ENCODE results near the gene TTC28.
"Not testable (repeated sequence)": the region's sequence is repeated elsewhere in the genome, so short reads cannot be mapped to it uniquely, and the experiment has no call there.

TTC28 gene

DNA sequence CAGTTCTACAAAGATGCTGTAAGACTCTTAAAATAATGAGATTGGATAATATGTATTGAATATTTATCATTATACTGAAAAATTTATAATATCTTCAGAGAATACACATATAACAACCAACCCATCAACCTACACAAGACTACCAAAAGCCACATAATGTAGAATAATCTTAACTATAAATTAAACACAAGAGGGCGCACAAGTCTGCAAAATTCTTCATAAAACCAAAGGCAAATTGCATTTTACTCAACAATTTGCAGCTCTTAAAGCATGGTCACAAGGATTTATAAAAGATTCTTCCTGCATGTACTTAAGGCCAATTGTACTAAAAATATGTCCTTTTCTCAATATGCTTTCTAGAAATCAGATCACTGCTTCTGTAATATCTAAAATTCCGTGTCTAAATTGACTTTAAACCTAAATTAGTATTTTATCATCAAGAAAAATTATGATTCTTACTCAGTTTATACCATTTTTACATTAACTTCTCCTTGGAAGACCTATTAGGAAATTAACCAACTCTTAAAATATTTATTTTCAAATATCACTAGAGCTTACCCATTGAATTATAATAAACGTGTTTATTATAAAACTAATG, 79.0 kb downstream of the TTC28 start:
- DNase-seq = no peak

DNA sequence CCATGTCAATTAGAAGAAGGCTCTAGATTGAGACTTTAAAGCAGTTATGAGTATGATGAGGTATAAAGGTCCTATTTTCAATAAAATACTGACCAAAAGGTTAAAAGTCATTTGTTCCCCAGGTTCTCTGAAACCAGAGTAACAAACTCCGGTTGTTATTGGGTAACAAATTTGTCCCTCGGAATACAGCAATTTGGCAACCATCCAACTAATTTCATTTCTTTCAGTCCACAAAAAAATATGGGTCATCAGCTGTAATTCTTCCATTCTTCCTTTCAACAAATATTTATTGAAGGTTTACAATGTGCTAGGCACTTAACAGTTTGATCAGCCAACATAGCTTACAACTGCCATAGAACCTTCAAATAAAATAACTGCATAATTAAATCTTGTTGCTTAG, 79.9 kb downstream of the TTC28 start:
- DNase-seq = no peak

DNA sequence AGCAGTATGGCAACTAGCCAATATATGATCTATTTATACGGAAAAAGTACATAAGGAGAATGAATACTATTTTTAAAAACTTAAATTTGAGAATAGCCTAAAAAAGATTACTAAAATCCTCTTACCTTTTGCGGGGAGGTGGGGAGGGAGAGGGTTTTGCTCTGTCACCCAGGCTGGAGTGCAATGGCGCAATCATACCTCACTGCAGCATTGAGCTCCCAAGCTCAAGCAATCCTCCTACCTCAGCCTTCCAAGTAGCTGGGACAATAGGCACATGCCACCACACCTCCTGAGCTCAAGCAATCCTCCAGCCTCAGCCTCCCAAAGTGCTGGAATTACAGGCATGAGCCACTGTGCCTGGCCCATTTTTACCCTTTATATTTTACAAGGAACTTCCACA, 82.0 kb downstream of the TTC28 start:
- no peak for DNase-seq

DNA sequence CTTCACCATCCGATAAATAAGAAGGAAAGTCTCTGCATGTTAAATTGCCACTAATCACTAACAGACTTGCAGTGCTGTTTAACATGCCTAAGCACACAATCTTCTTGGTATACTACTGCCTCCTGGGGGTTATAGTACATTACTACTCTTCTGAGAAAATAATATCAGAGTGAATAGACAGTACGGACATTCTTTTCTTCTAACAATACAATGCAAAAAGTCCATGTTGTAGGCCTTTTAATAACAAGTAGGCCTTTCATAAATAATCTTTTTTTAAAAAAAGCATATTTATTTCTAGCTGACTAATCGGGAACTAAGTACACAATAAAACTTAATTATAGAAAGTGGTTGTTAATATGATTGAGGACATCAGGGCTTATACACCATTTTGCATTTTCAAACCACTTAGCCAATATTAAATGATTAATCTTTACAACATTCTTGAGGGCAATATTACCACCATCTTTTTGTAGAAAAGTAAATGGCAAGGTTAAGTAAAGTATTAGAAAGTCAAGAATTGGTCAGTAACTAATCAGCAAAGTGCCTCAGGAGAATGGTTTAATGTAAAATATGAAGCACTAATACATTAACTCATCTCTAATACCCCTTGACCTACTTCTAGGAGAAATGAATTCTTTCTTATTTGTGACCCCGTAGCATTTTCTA, 84.7 kb downstream of the TTC28 start:
- DNase-seq = no peak

DNA sequence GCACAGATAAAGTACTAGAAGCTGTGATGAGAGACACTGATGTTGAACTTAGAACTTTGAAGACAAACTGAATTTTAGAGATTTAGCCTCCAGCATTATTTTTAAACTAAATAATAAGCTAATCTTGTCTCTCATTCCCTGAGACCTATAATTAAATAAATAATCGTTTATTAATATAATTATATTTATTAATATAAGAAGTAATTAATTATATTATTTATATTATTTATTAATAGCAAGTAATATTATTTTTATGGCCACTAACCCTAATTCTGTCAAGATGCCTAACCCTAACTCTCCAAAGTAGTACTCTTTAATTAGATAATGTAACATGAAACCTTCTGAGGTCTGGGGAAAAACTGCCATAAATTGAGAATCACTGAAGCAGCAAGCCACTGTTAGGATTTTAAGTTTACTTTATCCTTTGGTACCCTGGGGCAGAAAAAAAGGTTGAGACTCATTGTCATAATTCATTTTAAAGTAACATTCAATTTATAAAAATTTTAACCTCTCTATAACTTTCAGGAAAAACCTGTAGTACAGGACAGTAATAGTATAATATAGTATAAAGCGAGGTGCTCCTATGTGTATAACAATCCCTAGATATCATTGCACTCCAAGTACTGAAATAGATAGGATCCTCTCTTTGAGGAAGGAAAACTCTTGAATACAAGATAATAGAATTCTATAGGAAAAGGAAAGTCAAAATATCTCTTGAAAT, 85.4 kb downstream of the TTC28 start:
- DNase-seq = no peak

DNA sequence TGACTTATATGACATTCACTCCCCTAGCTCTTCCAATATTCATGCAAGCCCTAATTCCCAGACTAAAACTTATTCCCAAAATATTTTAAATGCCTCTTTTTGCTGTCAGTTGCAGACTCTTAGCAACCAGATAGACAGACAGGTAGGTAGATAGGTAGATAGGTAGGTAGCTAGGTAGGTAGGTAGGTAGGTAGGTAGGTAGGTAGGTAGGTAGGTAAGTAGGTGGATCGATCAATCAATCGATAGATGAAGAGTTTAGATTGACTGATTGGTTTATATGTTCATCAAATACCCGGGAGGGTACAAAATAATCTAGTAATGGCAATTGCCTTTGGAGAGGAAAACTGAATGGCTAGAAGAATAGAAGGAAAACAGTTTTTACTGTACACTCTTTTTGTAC, 86.3 kb downstream of the TTC28 start:
- DNase-seq = no peak

DNA sequence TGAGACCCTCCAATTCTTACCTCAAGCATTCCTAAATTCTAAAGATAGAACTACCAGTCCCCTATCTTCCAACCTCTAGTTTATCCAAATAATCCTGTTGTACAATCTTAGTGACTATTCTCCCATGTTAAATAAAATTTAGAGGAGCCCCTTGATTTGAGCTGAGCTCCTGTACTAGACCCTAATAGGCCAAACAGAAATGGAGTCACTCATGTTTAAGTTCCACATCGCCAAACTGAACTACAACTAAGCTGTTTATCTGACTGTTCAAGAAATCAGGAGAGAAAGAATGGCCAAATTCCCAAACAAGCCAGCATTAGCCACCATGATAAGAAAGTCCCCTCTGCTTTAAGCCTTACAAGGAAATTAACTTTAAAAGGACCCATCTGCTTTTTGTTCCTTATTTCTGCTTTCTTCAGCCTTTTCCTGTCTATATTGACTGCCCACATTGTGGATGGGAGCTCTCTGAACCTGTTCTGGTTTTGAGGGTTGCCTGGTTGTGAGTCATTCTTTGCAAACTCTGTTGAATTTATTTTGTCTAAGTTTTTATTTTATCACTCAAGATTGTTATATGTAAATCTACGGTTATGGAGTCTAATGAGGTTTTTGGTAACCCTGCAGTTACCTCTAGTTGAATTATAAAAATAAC, 90.4 kb downstream of the TTC28 start:
- no peak for DNase-seq

DNA sequence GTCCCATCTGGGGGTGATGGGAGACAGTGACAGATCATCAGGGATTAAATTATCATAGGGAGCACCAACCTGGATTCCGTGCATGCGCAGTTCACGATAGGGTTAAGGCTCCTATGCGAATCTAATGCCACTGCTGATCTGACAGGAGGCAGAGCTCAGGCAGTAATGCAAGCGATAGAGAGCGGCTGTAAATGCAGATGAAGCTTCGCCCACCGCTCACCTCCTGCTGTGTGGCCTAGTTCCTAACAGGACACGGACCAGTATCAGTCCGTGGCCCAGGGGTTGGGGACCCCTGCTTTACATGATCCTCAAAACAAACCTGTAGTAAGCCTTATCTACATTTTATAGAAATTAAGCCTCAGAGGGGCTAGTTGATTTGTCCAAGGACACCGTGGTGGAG, 94.3 kb downstream of the TTC28 start:
- no peak for DNase-seq

DNA sequence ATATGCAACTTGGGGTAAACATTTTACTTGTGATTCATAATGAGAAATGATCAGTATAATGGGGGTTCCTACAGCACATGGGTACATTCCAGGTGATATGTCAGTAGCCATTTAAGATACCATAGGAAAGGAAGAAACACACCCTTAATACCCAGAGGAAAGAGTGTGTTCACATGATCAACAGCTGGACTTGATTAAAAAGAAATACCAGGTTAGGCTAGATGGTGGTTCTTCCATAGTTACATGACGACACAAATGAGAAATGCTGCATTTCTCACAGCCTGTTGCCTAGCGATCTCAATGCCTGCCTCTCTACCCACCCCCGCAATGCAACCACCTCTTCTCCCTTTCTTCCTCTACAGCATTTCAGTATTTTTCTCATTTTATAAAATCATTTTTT, 96.8 kb downstream of the TTC28 start:
- DNase-seq = no peak

GRCh38 chr22:28581016-28581415, 98.6 kb downstream of the TTC28 start:
- no peak for DNase-seq

DNA sequence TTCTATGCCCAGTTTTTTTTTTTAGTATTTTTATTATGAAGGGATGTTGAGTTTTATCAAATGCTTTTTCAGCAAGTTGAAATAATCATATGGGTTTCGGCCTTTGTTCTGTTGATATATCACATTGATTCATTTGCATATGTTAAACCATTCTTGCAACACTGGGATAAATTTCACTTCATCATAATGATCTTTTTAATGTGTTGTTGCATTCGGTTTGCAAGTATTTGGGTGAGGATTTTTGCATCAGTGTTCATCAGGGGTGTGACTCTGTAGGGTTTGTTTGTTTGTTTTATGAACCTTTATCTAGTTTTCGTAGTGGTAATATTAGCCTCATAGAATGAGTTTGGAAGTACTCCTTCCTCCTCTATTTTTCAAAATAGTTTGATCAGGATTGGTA, 103.5 kb downstream of the TTC28 start:
- DNase-seq = no peak

DNA sequence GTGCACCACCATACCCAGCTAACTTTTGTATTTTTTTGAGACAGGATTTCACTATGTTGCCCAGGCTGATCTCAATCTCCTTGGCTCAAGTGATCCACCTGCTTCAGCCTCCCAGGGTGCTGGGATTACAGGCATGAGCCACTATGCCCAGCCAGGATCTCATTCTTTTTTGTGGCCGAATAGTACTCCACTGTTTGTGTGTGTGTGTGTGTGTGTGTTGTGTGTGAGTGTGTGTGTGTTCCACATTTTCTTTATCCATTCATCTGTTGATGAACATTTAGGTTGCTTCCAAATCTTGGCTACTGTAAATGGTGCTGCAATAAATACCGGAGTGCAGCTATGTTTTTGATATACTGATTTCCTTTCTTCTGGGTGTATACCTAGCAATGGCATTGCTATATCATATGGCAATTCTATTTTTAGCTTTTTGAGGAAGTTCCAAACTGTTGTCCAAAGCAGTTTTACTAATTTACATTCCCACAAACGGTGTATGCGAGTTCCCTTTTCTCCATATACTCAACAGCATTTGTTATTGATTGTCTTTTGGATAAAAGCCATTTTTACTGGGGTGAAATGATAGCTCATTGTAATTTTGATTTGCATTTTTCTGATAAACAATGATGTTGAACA, 105.4 kb downstream of the TTC28 start:
- no peak for DNase-seq

GRCh38 chr22:28570696-28571373, 108.8 kb downstream of the TTC28 start:
- DNase-seq = no peak

DNA sequence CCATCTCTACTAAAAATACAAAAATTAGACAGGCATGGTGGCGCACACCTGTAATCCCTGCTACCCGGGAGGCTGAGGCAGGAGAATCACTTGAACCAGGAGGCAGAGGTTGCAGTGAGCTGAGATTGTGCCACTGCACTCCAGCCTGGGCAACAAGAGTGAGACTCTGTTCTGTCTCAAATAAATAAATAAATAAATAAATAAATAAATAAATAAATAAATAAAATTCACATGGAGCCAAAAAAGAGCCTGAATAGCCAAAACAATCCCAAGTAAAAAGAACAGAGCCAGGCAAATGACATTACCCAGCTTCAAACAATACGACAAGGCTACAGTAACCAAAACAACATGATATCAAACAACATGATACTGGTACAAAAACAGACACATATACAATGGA, 110.7 kb downstream of the TTC28 start:
- DNase-seq = not testable (repeated sequence)

DNA sequence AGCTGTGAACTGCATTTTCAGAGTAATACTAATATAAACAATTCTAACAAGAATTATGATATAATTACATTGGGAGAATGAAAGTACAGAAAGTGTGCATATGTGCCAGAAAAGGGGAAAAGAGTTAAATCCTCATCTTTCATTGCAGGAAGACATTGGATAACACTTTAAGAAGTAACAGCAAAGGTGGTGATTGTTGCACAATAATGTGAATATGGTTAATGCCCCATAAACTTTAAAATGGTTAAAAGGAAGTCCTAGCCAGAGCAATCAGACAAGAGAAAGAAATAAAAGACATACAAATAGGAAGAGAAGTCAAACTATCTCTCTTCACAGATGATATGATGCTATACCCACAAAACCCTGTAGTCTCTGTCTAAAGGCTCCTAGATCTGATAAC, 111.5 kb downstream of the TTC28 start:
- no peak for DNase-seq

GRCh38 chr22:28566920-28567499, 112.6 kb downstream of the TTC28 start:
- not testable (repeated sequence) for DNase-seq

GRCh38 chr22:28563636-28564035, 116.0 kb downstream of the TTC28 start:
- no peak for DNase-seq

- no peak for DNase-seq
Measured at GRCh38 chr22:28562324-28562723, 117.3 kb downstream of the TTC28 start.

GRCh38 chr22:28560743-28561101, 118.9 kb downstream of the TTC28 start:
- DNase-seq = not testable (repeated sequence)

GRCh38 chr22:28560046-28560742, 119.4 kb downstream of the TTC28 start:
- DNase-seq = no peak

DNA sequence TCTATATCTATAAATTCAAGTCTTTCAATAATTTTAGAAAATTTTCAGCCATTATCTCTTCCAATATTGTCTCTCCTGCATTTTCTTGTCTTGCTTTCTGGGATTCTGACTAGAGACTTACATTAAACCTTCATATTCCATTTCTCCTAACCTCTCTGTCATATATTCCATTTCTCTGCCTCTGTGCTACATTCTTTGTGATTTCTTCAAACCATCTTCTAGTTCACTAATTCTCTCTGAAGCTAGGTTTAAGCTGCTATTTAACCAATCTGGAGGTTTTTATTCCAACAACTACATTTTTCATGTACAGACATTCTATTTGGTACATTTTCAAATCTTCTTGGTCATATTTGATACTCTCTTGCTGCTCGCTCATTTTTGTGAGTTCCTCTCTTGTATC, 122.5 kb downstream of the TTC28 start:
- no peak for DNase-seq
